Kidney (tissue), 14 donors: ENCODE measurements around the gene DGKK. TPM values are rescaled to one million over a fixed set of nuclear protein-coding genes. Genes with fewer than 3 reads are reported as not detected.

Experiments used
- DNase-seq, 5 donors: peaks; one replicate each; pipeline ENCODE4 v3.0.0-alpha.2; 2013 to 2020
- FAIRE-seq: peaks from 2 replicates; lab custom pipeline; 2012; peaks lifted over from hg19 to GRCh38; lab: Jason Lieb, UNC
- H3K27ac ChIP-seq, 2 donors: one replicate each; pipeline ENCODE4 v1.7.0; 2013; ENCODE audit warnings: low read depth in 2 of 2, low read length in 2 of 2, inconsistent platforms in 1 of 2
- H3K27me3 ChIP-seq: one replicate; pipeline ENCODE4 v1.7.1; 2013; ENCODE audit warnings: low read length, inconsistent platforms; ENCODE audit not compliant: control insufficient read depth, insufficient read depth
- H3K36me3 ChIP-seq, 3 donors: one replicate each; pipeline versions ENCODE4 v1.7.0 to v1.7.1; 2013; ENCODE audit warnings: low read length in 3 of 3, control low read depth in 1 of 3, inconsistent platforms in 1 of 3; ENCODE audit not compliant: insufficient read depth in 3 of 3, control insufficient read depth in 2 of 3
- H3K4me1 ChIP-seq, 3 donors: one replicate each; pipeline versions ENCODE4 v1.7.0 to v1.7.1; 2013; ENCODE audit warnings: low read length in 3 of 3, inconsistent platforms in 1 of 3, low read depth in 1 of 3; ENCODE audit not compliant: control insufficient read depth in 2 of 3, insufficient read depth in 2 of 3
- H3K4me3 ChIP-seq, 3 donors: one replicate each; pipeline versions ENCODE4 v1.7.0 to v1.8.1; 2013; ENCODE audit warnings: low read length in 3 of 3, control low read depth in 1 of 3, inconsistent platforms in 1 of 3
- H3K9ac ChIP-seq, 3 donors: one replicate each; pipeline versions ENCODE4 v1.7.0 to v1.7.1; 2013; ENCODE audit warnings: low read length in 3 of 3, control low read depth in 1 of 3, inconsistent platforms in 1 of 3
- H3K9me3 ChIP-seq, 3 donors: one replicate each; pipeline versions ENCODE4 v1.7.0 to v1.7.1; 2013; ENCODE audit warnings: low read length in 3 of 3, control low read depth in 1 of 3, inconsistent platforms in 1 of 3; ENCODE audit not compliant: control insufficient read depth in 2 of 3, insufficient read depth in 1 of 3
- intact Hi-C: fragments of 100-400 bp; cut with DNase I; formaldehyde crosslinking; loops from one replicate; pipeline ENCODE4 v1.11.1; 2022
- polyA plus RNA-seq: library from polyadenylated mRNA; stranded (reverse); fragments of 350-450 nt; fragmentation: Illumina TruSeq; extraction: RNeasy Lipid Tissue Mini Kit (QIAGEN cat#74804); gene quantifications from one replicate; pipeline ENCODE4 v1.2.3, GENCODE V29; 2014; ENCODE audit warnings: low read depth, low replicate concordance; ENCODE audit not compliant: insufficient read depth
- total RNA-seq: library from RNA; stranded (reverse); fragmentation: NEBNext Ultra II Directional; extraction: Animal tissue kit (Norgen Biotek cat#: 25700); gene quantifications from one replicate; pipeline ENCODE4 v1.2.1, GENCODE V29; 2021
- TF ChIP-seq, protein P1 (sequence below): IDR thresholded peaks from 3 replicates; pipeline ENCODE4 v1.5.1; 2012; ENCODE audit warnings: mild to moderate bottlenecking, moderate library complexity, borderline replicate concordance; ENCODE audit not compliant: insufficient read depth; ENCODE audit errors: extremely low read depth
- donor health status: control.
- donor health status: control.
- donor health status: control.
- donor health status: control.
- donor health status: control.
- donor health status: DM: yes; HTN: yes; CAD: no.
- donor health status: Normal renal cell carcinoma (clear cell type).

DGKK gene
- total and polyA plus RNA-seq, 2 donors from 2014 or later = 0.04 TPM; not detected in 1

- Histone ChIP-seq H3K9me3 (no peaks in the 10 kb centered on the region), H3K27ac (no peak overlapping the region), H3K9ac (no peak overlapping the region), H3K27me3 (no peaks in the 10 kb centered on the region), H3K4me1 (no peaks in the 10 kb centered on the region), H3K36me3 (no peaks in the 10 kb centered on the region), H3K4me3 (no peak overlapping the region)
- FAIRE-seq (no peak), DNase-seq (no peak)
- intact Hi-C loops = no loop called here
- TF ChIP-seq, protein P1, sequence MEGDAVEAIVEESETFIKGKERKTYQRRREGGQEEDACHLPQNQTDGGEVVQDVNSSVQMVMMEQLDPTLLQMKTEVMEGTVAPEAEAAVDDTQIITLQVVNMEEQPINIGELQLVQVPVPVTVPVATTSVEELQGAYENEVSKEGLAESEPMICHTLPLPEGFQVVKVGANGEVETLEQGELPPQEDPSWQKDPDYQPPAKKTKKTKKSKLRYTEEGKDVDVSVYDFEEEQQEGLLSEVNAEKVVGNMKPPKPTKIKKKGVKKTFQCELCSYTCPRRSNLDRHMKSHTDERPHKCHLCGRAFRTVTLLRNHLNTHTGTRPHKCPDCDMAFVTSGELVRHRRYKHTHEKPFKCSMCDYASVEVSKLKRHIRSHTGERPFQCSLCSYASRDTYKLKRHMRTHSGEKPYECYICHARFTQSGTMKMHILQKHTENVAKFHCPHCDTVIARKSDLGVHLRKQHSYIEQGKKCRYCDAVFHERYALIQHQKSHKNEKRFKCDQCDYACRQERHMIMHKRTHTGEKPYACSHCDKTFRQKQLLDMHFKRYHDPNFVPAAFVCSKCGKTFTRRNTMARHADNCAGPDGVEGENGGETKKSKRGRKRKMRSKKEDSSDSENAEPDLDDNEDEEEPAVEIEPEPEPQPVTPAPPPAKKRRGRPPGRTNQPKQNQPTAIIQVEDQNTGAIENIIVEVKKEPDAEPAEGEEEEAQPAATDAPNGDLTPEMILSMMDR = no peak
Observed at GRCh38 chrX:50497114-50497513, 26.5 kb upstream of the DGKK start.

- Histone ChIP-seq H3K4me1 (no peaks in the 10 kb centered on the region), H3K4me3 (no peak overlapping the region), H3K9me3 (no peaks in the 10 kb centered on the region), H3K36me3 (no peaks in the 10 kb centered on the region), H3K27me3 (no peaks in the 10 kb centered on the region), H3K27ac (no peak overlapping the region), H3K9ac (no peak overlapping the region)
- DNase-seq = no peak
- TF ChIP-seq, protein P1 = no peak
- FAIRE-seq = no peak
- intact Hi-C loops = no loop called here
Observed at GRCh38 chrX:50495616-50496015, 25.0 kb upstream of the DGKK start.

DNA sequence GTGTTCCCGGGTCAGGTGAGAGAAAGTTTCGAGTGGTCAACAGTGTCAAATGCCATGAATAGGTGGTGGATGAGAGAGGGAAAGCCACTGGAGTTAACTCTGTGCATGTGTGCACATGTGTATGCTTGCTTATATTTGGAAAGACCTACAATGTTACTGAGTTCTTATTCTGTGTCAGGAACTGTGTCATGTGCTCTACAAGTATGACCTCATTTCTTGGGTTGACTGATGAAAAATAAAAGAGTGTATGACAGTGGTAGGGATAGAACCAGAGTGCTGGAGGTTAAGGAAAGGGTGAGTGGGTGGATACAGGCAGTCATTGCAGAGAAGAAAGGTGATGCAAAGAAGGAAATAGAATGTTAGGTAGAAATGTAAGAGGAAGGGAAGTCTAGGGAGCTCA is 22.1 kb upstream of the DGKK start:
- H3K9me3 ChIP-seq = no peaks in the 10 kb centered on the region
- H3K27me3 ChIP-seq = no peaks in the 10 kb centered on the region
- no peak overlapping the region for H3K27ac ChIP-seq
- intact Hi-C loops = no loop called here
- no peak overlapping the region for H3K9ac ChIP-seq
- no peaks in the 10 kb centered on the region for H3K4me1 ChIP-seq
- DNase-seq (no peak), FAIRE-seq (no peak)
- H3K36me3 ChIP-seq = no peaks in the 10 kb centered on the region
- TF ChIP-seq, protein P1 = no peak
- no peak overlapping the region for H3K4me3 ChIP-seq

- Histone ChIP-seq H3K9ac (no peak overlapping the region), H3K4me1 (no peaks in the 10 kb centered on the region), H3K4me3 (no peak overlapping the region), H3K9me3 (no peaks in the 10 kb centered on the region), H3K27me3 (no peaks in the 10 kb centered on the region), H3K27ac (no peak overlapping the region), H3K36me3 (no peaks in the 10 kb centered on the region)
- DNase-seq (no peak), FAIRE-seq (no peak)
- TF ChIP-seq, protein P1 = no peak
- intact Hi-C loops = no loop called here
Observed at GRCh38 chrX:50484662-50485061, 14.0 kb upstream of the DGKK start.
